B cell (primary cell): ENCODE data around the gene PLXNA3. TPM values are rescaled to one million over a fixed set of nuclear protein-coding genes. Genes with fewer than 3 reads are reported as not detected.

Experiments
- ATAC-seq: fragments of 200-7000 bp; cut with Tn5 transposase; one replicate; pipeline ENCODE4 v1.10.0; 2021; ENCODE audit warnings: low read depth, mild to moderate bottlenecking, moderate number of reproducible peaks, moderate library complexity
- CTCF ChIA-PET: fragments of 350-600 bp; sonication (Branson Sonifier 250); formaldehyde crosslinking; loops from one replicate; lab custom pipeline; 2021; ENCODE audit warnings: antibody characterized with exemption, inconsistent platforms; lab: Charles Lee
- POLR2A ChIA-PET: fragments of 350-600 bp; sonication (Branson Sonifier 250); formaldehyde crosslinking; loops from one replicate; lab custom pipeline; 2021; ENCODE audit warnings: antibody characterized with exemption; lab: Charles Lee
- DNase-seq: peaks from one replicate; pipeline ENCODE4 v3.0.0; 2013
- H2AFZ ChIP-seq: 2 replicates; pipeline ENCODE4 v1.6.1; 2012; ENCODE audit warnings: mild to moderate bottlenecking, low read depth, low read length; ENCODE audit not compliant: insufficient read depth, poor library complexity, severe bottlenecking
- H3K27ac ChIP-seq, 2 donors: 1 replicate in 1 of 2; 2 replicates in 1 of 2; pipeline ENCODE4 v1.5.1; 2012 to 2013; ENCODE audit warnings: low read length in 2 of 2, mild to moderate bottlenecking in 2 of 2, moderate library complexity in 1 of 2
- H3K27me3 ChIP-seq, 4 experiments: fragments of 200-600 bp in 1 of 4; sonication (generic) in 1 of 4; replicated peaks in 1 of 4; 1 replicate in 2 of 4; 2 replicates in 2 of 4; pipeline versions ENCODE4 v1.6.1 to v1.7.0; 2013 to 2016; ENCODE audit warnings: low read length in 3 of 4, mild to moderate bottlenecking in 2 of 4, mixed read lengths in 1 of 4, moderate library complexity in 1 of 4; ENCODE audit not compliant: insufficient read depth in 4 of 4, control insufficient read depth in 3 of 4; ENCODE audit errors: control extremely low read depth in 1 of 4
- H3K36me3 ChIP-seq, 2 experiments: replicated peaks in 1 of 2; 1 replicate in 1 of 2; 2 replicates in 1 of 2; pipeline versions ENCODE4 v1.6.1 to v1.7.1; 2013; ENCODE audit warnings: low read length in 1 of 2; ENCODE audit not compliant: insufficient read depth in 2 of 2, control insufficient read depth in 1 of 2; ENCODE audit errors: control extremely low read depth in 1 of 2, extremely low read depth in 1 of 2
- H3K4me1 ChIP-seq, 2 donors: fragments of 200-600 bp in 1 of 2; sonication (generic) in 1 of 2; 1 replicate in 1 of 2; 2 replicates in 1 of 2; pipeline versions ENCODE4 v1.5.1 to v1.6.1; 2013 to 2017; ENCODE audit warnings: low read length in 2 of 2; ENCODE audit not compliant: control insufficient read depth in 2 of 2, insufficient read depth in 2 of 2
- H3K4me2 ChIP-seq: replicated peaks from 2 replicates; pipeline ENCODE3; 2012; ENCODE audit warnings: mild to moderate bottlenecking, low read depth, low read length; ENCODE audit not compliant: poor library complexity, severe bottlenecking
- H3K4me3 ChIP-seq, 5 experiments: fragments of 200-600 bp in 1 of 5; sonication (generic) in 1 of 5; 1 replicate in 3 of 5; 2 replicates in 2 of 5; pipeline versions ENCODE4 v1.5.1 to v1.7.0; 2011 to 2016; ENCODE audit warnings: low read length in 4 of 5, mild to moderate bottlenecking in 4 of 5, low read depth in 2 of 5, control low read depth in 1 of 5, moderate library complexity in 1 of 5; ENCODE audit not compliant: insufficient read depth in 1 of 5; ENCODE audit errors: control extremely low read depth in 1 of 5, extremely low read depth in 1 of 5
- H3K79me2 ChIP-seq: fragments of 200-600 bp; sonication (generic); one replicate; pipeline ENCODE4 v1.6.0; 2016; ENCODE audit warnings: low read length; ENCODE audit not compliant: control insufficient read depth, insufficient read depth
- H3K9ac ChIP-seq: fragments of 200-600 bp; sonication (generic); 2 replicates; pipeline ENCODE4 v1.6.1; 2017; ENCODE audit warnings: mild to moderate bottlenecking, low read length, moderate library complexity
- H3K9me3 ChIP-seq, 3 donors: one replicate each; pipeline versions ENCODE4 v1.6.1 to v1.7.1; 2013; ENCODE audit warnings: low read length in 2 of 3; ENCODE audit not compliant: control insufficient read depth in 2 of 3, insufficient read depth in 1 of 3; ENCODE audit errors: control extremely low read depth in 1 of 3
- H4K20me1 ChIP-seq: 2 replicates; pipeline ENCODE4 v1.6.0; 2012; ENCODE audit warnings: mild to moderate bottlenecking, low read length; ENCODE audit not compliant: insufficient read depth, control insufficient read depth, poor library complexity, severe bottlenecking
- H3K27ac Mint-ChIP-seq: one replicate; pipeline ENCODE4 v1.8.0; 2021; ENCODE audit warnings: mixed read lengths
- H3K27me3 Mint-ChIP-seq: one replicate; pipeline ENCODE4 v1.8.0; 2021; ENCODE audit warnings: mixed read lengths
- H3K4me1 Mint-ChIP-seq: one replicate; pipeline ENCODE4 v1.8.0; 2021; ENCODE audit warnings: mixed read lengths
- H3K4me3 Mint-ChIP-seq: one replicate; pipeline ENCODE4 v1.8.0; 2021; ENCODE audit warnings: mixed read lengths
- H3K9me3 Mint-ChIP-seq: one replicate; pipeline ENCODE4 v1.8.0; 2022; ENCODE audit warnings: mixed read lengths; ENCODE audit not compliant: insufficient read depth
- EZH2 ChIP-seq: IDR thresholded peaks from 2 replicates; pipeline ENCODE4 v1.6.1; 2012; ENCODE audit warnings: borderline replicate concordance, low read depth, mild to moderate bottlenecking, moderate library complexity, low read length; ENCODE audit not compliant: insufficient read depth, poor library complexity, severe bottlenecking
- WGBS: methylation state at CpG from one replicate; pipeline ENCODE4 v1.1.5; 2013; ENCODE audit warnings: missing lambda C conversion rate; ENCODE audit not compliant: insufficient coverage; 5-methylcytosine and 5-hydroxymethylcytosine counted together
- intact Hi-C: fragments of 100-400 bp; cut with micrococcal nuclease; formaldehyde crosslinking; loops from one replicate; pipeline ENCODE4 v1.10.0; 2022
- polyA plus RNA-seq: library from polyadenylated mRNA; depleted of rRNA; stranded (reverse); fragments of >200 nt; gene quantifications from 2 replicates; pipeline ENCODE4 v1.2.3, GENCODE V29; 2012
- total RNA-seq, 2 donors: library from RNA; stranded (reverse); fragments of 120-200 nt in 1 of 2; gene quantifications; 1 replicate in 1 of 2; 2 replicates in 1 of 2; pipeline versions ENCODE4 v1.2.3 to v1.2.4, GENCODE V29; 2013 to 2022
- TF ChIP-seq, protein P1 (sequence below): fragments of 200-600 bp; IDR thresholded peaks from one replicate; pipeline ENCODE4 v1.8.0; 2022; ENCODE audit warnings: antibody characterized with exemption, mild to moderate bottlenecking

Gene PLXNA3
- total and polyA plus RNA-seq, 2 donors (not counting 1 experiment from before 2014, with no cell fraction given), result 68.6 to 114 TPM

DNA sequence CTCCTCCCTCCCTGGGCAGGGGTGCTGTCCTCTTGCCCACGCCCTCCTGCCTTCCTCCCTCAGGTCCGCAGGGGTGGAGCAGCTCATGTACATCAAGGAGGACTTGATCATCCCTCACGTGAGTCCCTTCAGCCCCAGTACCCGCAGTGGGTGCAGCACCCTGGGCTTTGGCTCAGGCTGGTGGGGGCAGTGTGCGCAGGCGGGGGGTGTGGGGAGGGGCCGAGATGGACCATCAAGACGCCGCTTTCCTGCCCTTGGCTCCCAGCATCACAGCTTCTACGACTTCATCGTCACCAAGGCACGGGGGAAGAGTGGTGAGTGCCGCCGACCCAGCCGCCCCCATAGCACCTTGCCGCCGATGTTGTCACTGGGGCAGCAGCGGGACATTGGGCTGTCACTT is 8.5 kb upstream of the PLXNA3 start:
- no peak overlapping the region for H3K27ac Mint-ChIP-seq

DNA sequence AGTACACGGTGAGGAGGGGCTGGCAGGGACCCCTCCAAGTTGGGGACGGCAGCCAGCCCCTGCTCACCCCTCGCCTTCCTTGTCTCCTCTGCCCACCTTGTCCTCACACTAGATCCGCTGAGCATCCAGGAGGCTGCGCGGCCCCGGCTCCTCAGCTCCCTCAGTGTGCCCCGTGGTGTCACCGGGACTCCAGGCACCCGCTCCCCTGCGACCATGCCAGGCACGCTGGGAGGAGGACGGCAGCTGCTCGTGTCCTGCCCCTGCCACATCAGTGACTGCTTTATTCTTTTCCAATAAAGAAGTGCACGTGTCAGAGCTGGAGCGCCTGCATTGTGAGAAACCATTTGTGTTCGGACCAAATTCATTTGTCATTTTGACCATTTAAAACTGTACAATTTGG is 7.8 kb upstream of the PLXNA3 start:
- Mint-ChIP-seq H3K4me1 (no peaks in the 10 kb centered on the region), H3K27ac (no peak overlapping the region), H3K9me3 (no peaks in the 10 kb centered on the region), H3K27me3 (no peaks in the 10 kb centered on the region), H3K4me3 (no peak overlapping the region)
- no peak overlapping the region for H3K4me3 ChIP-seq
- DNase-seq (no peak), ATAC-seq (no peak)
- H3K4me2 ChIP-seq, result no peak overlapping the region
- ChIA-PET POLR2A (interaction anchor here (0.7 kb wide), 1 partner anchor 46 kb away, joined by 4 read pairs; no protein-coding TSS in a partner anchor), CTCF (no interaction called here)
- H3K9me3 ChIP-seq, result no peaks in the 10 kb centered on the region
- H4K20me1 ChIP-seq, result no peaks in the 10 kb centered on the region
- H3K9ac ChIP-seq, result no peak overlapping the region
- H3K4me1 ChIP-seq, result peaks cover 0 to 2% of the 10 kb centered on the region in 2 donors
- 100% methylated on average over 6 of the region's 17 CpGs for WGBS
- intact Hi-C loops, result no loop called here
- peaks cover 0 to 6% of the 10 kb centered on the region in 2 experiments for H3K36me3 ChIP-seq
- no peak overlapping the region for H3K27ac ChIP-seq
- H2AFZ ChIP-seq, result no peak overlapping the region
- no peaks in the 10 kb centered on the region for H3K79me2 ChIP-seq
- TF ChIP-seq, protein P1, sequence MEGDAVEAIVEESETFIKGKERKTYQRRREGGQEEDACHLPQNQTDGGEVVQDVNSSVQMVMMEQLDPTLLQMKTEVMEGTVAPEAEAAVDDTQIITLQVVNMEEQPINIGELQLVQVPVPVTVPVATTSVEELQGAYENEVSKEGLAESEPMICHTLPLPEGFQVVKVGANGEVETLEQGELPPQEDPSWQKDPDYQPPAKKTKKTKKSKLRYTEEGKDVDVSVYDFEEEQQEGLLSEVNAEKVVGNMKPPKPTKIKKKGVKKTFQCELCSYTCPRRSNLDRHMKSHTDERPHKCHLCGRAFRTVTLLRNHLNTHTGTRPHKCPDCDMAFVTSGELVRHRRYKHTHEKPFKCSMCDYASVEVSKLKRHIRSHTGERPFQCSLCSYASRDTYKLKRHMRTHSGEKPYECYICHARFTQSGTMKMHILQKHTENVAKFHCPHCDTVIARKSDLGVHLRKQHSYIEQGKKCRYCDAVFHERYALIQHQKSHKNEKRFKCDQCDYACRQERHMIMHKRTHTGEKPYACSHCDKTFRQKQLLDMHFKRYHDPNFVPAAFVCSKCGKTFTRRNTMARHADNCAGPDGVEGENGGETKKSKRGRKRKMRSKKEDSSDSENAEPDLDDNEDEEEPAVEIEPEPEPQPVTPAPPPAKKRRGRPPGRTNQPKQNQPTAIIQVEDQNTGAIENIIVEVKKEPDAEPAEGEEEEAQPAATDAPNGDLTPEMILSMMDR, result no peak
- TF ChIP-seq EZH2, result no peak
- no peaks in the 10 kb centered on the region for H3K27me3 ChIP-seq

More for the DNA sequence above, 8.5 kb upstream of the PLXNA3 start:
- POLR2A ChIA-PET, result no interaction called here
- Histone ChIP-seq H3K4me1 (peaks cover 5 to 9% of the 10 kb centered on the region in 2 donors), H3K27ac (no peak overlapping the region), H3K36me3 (peaks cover 0 to 7% of the 10 kb centered on the region in 2 experiments), H2AFZ (no peak overlapping the region), H4K20me1 (no peaks in the 10 kb centered on the region), H3K4me2 (no peak overlapping the region), H3K79me2 (peaks cover 5% of the 10 kb centered on the region), H3K4me3 (no peak overlapping the region), H3K9ac (no peak overlapping the region), H3K27me3 (no peaks in the 10 kb centered on the region), H3K9me3 (no peaks in the 10 kb centered on the region)
- no peaks in the 10 kb centered on the region for H3K27me3 Mint-ChIP-seq
- H3K9me3 Mint-ChIP-seq, result no peaks in the 10 kb centered on the region
- ATAC-seq, result no peak
- intact Hi-C loops, result no loop called here
- WGBS, result 95% methylated on average over 4 of the region's 18 CpGs
- no peak for TF ChIP-seq EZH2
- TF ChIP-seq, protein P1, result no peak
- H3K4me3 Mint-ChIP-seq, result no peak overlapping the region
- CTCF ChIA-PET, result no interaction called here
- no peaks in the 10 kb centered on the region for H3K4me1 Mint-ChIP-seq
- DNase-seq, result no peak
